Measurements from ENCODE around the gene GRIK4. TPM values are rescaled to one million over a fixed set of nuclear protein-coding genes. Genes with fewer than 3 reads are reported as not detected.

Gene GRIK4
- total RNA-seq, 3 donors from 2014 or later = 0.05 to 0.30 (median 0.11) TPM

DNA sequence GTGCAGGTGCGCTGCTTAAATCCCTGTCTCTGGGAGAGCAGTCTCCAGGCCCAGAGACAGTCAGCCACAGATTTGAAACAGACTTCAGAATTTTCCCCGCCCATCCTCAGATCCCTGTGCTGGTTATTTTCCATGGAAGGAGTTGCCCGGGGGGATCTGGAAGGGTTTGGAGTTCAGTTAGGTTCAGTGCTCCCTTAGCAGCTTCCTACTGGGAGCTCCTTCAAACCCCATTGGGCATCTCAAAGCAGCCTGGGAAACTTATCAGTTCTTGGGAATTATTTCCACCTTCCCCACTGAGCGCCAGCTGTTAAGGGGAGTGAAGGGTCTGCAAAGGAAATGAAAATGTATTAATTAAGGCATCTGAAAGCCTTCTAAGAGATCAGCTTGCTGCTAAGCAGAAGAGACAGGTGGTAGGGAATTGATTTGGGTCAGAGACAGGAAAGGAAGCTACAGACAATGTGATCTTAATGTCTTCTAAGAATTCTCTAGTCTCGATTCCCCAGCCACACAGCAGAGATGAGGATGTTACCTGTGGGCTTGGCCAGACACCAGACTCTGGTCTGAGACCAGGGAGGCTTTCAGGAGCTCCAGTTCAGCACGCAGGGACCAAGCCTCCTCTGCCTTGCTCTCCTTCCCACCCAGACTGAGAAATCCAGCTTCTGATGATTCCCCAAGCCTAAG lies 406.2 kb downstream of the GRIK4 start:
- no peaks in the 10 kb centered on the region for H3K36me3 Mint-ChIP-seq (ENCODE audit: insufficient read depth)
- peaks cover 1% of the 10 kb centered on the region for H3K27me3 Mint-ChIP-seq (ENCODE audit: low read depth)

GRCh38 chr11:120918257-120918656 lies 406.7 kb downstream of the GRIK4 start:
- no peak overlapping the region for H3K4me3 Mint-ChIP-seq
- H3K4me1 Mint-ChIP-seq (ENCODE audit: low read depth) = no peaks in the 10 kb centered on the region
- no peak for ATAC-seq

More for the DNA sequence above, 406.2 kb downstream of the GRIK4 start:
- no peaks in the 10 kb centered on the region for H3K9me3 Mint-ChIP-seq
- no peaks in the 10 kb centered on the region for H3K4me1 Mint-ChIP-seq (ENCODE audit: low read depth)
- ATAC-seq = no peak
- no peak overlapping the region for H3K4me3 Mint-ChIP-seq
- no peak for DNase-seq

DNA sequence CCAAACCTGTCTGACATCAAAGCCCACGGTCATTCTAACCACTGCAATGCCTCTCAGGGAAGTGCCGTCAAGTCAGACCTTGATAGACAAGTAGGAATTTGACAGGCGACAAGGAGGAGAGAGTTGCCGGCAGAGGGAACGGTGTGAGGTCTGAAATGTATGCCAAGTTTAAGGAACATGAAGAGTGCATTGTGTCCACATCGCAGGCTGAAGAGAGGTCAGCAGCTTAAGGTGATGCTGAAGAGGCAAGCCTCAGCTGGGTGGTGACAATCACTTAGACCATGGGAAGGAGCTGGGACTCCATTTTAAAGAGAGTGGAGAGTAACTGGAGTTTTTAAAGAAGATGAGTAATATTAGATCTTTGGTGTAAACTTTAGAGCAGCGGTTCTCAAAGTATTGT lies 407.5 kb downstream of the GRIK4 start:
- DNase-seq = no peak
- H3K27me3 Mint-ChIP-seq (ENCODE audit: low read depth) = peaks cover 1% of the 10 kb centered on the region
- ATAC-seq = no peak
- no peak overlapping the region for H3K4me3 Mint-ChIP-seq
- H3K9me3 Mint-ChIP-seq = no peaks in the 10 kb centered on the region
- no peaks in the 10 kb centered on the region for H3K4me1 Mint-ChIP-seq (ENCODE audit: low read depth)
- no peaks in the 10 kb centered on the region for H3K36me3 Mint-ChIP-seq (ENCODE audit: insufficient read depth)

More at GRCh38 chr11:120918257-120918656, 406.7 kb downstream of the GRIK4 start:
- DNase-seq = no peak
- no peaks in the 10 kb centered on the region for H3K36me3 Mint-ChIP-seq (ENCODE audit: insufficient read depth)
- H3K9me3 Mint-ChIP-seq = no peaks in the 10 kb centered on the region
- H3K27me3 Mint-ChIP-seq (ENCODE audit: low read depth) = peaks cover 1% of the 10 kb centered on the region

- Mint-ChIP-seq H3K9me3 (no peaks in the 10 kb centered on the region), H3K27me3 (ENCODE audit: low read depth) (peaks cover 1% of the 10 kb centered on the region)
Observed at GRCh38 chr11:120919566-120919965, 408.0 kb downstream of the GRIK4 start.

DNA sequence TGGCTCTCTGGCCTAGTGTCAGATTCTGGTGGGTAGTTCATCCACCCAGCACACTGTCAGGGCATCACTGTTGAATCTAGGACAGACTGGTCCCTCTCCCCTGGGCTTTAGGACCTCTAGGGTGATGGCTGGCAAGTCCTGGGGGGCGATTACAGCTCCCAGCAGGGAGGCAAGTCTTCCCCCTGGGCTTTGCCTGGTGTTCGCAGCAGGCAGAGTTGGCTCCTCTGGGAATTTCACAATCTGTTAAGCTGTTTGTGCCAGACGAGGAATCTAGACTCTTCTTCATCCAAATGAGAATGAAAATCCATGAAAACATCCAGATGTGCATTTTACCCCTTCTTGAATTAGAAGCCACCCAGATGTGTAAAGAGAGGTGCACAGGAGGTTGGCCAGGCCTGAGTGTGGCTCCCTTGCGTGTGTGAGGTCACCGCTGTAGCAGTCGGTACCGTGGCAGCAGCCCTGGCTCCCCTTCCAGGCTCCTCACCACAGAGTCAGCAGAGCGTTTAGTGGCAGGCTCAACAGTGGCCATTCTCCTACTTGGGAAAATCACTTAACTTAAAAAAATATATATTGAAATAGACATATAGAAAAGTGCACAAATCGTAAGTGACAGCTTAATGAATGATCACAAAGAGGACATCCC lies 412.4 kb downstream of the GRIK4 start:
- H3K4me1 Mint-ChIP-seq (ENCODE audit: low read depth) = no peaks in the 10 kb centered on the region
- no peaks in the 10 kb centered on the region for H3K36me3 Mint-ChIP-seq (ENCODE audit: insufficient read depth)
- no peaks in the 10 kb centered on the region for H3K9me3 Mint-ChIP-seq
- H3K4me3 Mint-ChIP-seq = no peak overlapping the region
- ATAC-seq (no peak), DNase-seq (no peak)
- no peaks in the 10 kb centered on the region for H3K27me3 Mint-ChIP-seq (ENCODE audit: low read depth)

More at GRCh38 chr11:120919566-120919965, 408.0 kb downstream of the GRIK4 start:
- Mint-ChIP-seq H3K4me3 (no peak overlapping the region), H3K4me1 (ENCODE audit: low read depth) (no peaks in the 10 kb centered on the region), H3K36me3 (ENCODE audit: insufficient read depth) (no peaks in the 10 kb centered on the region)
- ATAC-seq (no peak), DNase-seq (no peak)

- Mint-ChIP-seq H3K9me3 (no peaks in the 10 kb centered on the region), H3K4me3 (no peak overlapping the region), H3K27me3 (ENCODE audit: low read depth) (peaks cover 3% of the 10 kb centered on the region), H3K4me1 (ENCODE audit: low read depth) (no peaks in the 10 kb centered on the region), H3K36me3 (ENCODE audit: insufficient read depth) (no peaks in the 10 kb centered on the region)
- ATAC-seq = no peak
- DNase-seq = no peak
Observed at GRCh38 chr11:120925944-120926343, 414.4 kb downstream of the GRIK4 start.

DNA sequence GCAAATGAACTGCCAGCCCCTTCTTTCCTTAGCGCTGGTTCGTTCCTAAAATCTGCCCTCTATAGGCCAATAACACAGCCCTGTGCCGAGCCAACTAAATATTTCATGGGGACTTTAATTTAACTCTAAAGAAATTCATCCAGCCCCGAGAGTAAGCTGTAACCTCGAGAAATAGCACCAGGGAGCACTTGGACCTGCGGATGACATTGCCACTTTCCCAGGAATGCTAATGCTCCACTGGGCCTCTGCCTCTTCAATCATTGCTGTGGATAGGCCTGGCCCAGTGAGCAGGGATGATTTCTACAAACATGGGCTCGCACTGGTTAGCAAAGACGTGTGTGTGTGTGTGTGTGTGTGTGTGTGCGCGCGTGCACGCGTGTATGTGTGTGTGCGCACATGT lies 417.1 kb downstream of the GRIK4 start:
- Mint-ChIP-seq H3K4me1 (ENCODE audit: low read depth) (no peaks in the 10 kb centered on the region), H3K36me3 (ENCODE audit: insufficient read depth) (no peaks in the 10 kb centered on the region), H3K9me3 (no peaks in the 10 kb centered on the region), H3K4me3 (no peak overlapping the region), H3K27me3 (ENCODE audit: low read depth) (peaks cover 3% of the 10 kb centered on the region)
- no peak for ATAC-seq
- DNase-seq = no peak

DNA sequence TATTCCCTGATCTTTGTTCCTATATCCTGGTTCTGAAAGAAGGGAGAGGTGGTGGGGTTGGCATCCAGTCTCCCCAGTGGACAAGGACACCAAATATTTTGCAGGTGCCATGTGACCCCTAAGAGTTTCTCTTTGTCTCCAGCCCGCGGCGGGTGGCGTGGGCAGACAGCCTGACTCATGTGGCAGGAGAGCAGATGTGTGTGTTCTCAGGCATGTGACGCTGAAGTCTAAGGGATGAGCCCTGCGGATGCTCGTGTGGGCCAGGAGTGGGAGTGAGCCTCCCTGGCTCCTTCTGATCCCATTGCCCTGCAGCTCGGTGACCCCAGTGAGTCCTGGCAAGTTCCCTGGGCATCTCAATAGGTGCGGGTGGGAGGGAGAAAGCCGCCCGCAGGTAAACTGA lies 417.5 kb downstream of the GRIK4 start:
- no peak overlapping the region for H3K4me3 Mint-ChIP-seq
- H3K36me3 Mint-ChIP-seq (ENCODE audit: insufficient read depth) = no peaks in the 10 kb centered on the region
- no peaks in the 10 kb centered on the region for H3K9me3 Mint-ChIP-seq
- ATAC-seq = no peak
- DNase-seq = no peak
- peaks cover 3% of the 10 kb centered on the region for H3K27me3 Mint-ChIP-seq (ENCODE audit: low read depth)
- H3K4me1 Mint-ChIP-seq (ENCODE audit: low read depth) = no peaks in the 10 kb centered on the region

- no peaks in the 10 kb centered on the region for H3K36me3 Mint-ChIP-seq (ENCODE audit: insufficient read depth)
- H3K4me3 Mint-ChIP-seq = no peak overlapping the region
- DNase-seq (peak; percentile 11), ATAC-seq (peak; percentile 63 to 65)
- peaks cover 3% of the 10 kb centered on the region for H3K27me3 Mint-ChIP-seq (ENCODE audit: low read depth)
- H3K9me3 Mint-ChIP-seq = no peaks in the 10 kb centered on the region
- no peaks in the 10 kb centered on the region for H3K4me1 Mint-ChIP-seq (ENCODE audit: low read depth)
Observed at GRCh38 chr11:120929664-120930154, 418.2 kb downstream of the GRIK4 start.

- Mint-ChIP-seq H3K9me3 (no peaks in the 10 kb centered on the region), H3K27me3 (ENCODE audit: low read depth) (peaks cover 3% of the 10 kb centered on the region), H3K4me3 (no peak overlapping the region), H3K4me1 (ENCODE audit: low read depth) (no peaks in the 10 kb centered on the region), H3K36me3 (ENCODE audit: insufficient read depth) (no peaks in the 10 kb centered on the region)
- DNase-seq = no peak
- no peak for ATAC-seq
Observed at GRCh38 chr11:120931057-120931779, 419.7 kb downstream of the GRIK4 start.

DNA sequence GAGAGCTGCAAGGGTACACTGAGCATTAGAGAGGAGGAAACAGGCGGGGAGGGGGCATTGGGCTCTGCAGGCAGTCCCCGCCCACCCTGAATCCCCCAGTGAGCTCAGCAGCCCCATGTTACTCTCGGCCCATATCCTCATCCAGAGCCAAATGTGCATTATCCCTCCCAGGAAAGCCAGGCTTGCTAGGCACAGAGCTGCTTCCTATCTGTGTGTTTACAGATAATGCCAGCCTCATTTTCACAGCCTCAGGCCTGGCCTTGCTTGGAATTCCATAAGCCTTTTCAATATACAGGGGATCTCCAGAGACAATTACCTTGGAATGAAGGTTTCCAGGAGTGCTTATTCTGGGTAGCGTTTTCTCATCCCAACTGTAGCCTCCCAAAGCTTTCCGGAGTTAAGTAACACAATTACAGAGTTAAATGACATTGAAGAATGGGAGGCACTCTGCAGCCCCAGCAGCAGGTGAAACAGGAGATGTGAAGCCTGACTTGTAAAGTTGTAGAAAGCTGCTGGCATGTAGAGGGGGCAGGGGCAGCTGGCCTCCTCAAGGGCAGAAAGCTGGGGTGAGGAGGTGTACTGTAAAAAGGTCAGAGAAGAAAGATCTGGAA lies 420.9 kb downstream of the GRIK4 start:
- ATAC-seq (no peak), DNase-seq (no peak)
- Mint-ChIP-seq H3K4me1 (ENCODE audit: low read depth) (no peaks in the 10 kb centered on the region), H3K4me3 (no peak overlapping the region), H3K27me3 (ENCODE audit: low read depth) (peaks cover 3% of the 10 kb centered on the region), H3K36me3 (ENCODE audit: insufficient read depth) (no peaks in the 10 kb centered on the region), H3K9me3 (no peaks in the 10 kb centered on the region)

- Mint-ChIP-seq H3K9me3 (no peaks in the 10 kb centered on the region), H3K36me3 (ENCODE audit: insufficient read depth) (no peaks in the 10 kb centered on the region), H3K4me3 (no peak overlapping the region), H3K27me3 (ENCODE audit: low read depth) (peaks cover 16% of the 10 kb centered on the region), H3K4me1 (ENCODE audit: low read depth) (no peaks in the 10 kb centered on the region)
- DNase-seq (no peak), ATAC-seq (no peak)
Observed at GRCh38 chr11:120936356-120936755, 424.8 kb downstream of the GRIK4 start.

DNA sequence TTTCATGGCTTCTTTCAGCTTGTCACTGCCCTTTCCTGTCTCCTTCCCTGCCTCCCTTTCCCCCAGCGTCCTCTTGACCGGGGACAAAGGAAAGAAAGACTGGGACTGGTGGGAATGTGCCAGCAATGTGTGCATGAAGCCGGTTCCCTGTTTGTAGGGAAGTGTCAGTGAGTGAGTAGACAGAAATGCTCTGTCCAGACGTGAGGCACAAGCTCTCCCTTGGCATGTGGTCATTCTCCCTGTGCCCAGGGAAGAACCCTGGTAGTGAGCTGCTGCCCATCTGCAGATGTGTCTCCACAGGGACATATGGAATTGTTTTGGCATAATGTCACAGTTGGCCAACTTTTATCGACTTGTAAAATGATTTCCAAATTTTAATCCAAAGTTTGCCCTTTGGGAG lies 426.0 kb downstream of the GRIK4 start:
- no peak overlapping the region for H3K4me3 Mint-ChIP-seq
- H3K9me3 Mint-ChIP-seq = no peaks in the 10 kb centered on the region
- DNase-seq (no peak), ATAC-seq (no peak)
- H3K27me3 Mint-ChIP-seq (ENCODE audit: low read depth) = peaks cover 20% of the 10 kb centered on the region
- no peaks in the 10 kb centered on the region for H3K4me1 Mint-ChIP-seq (ENCODE audit: low read depth)
- no peaks in the 10 kb centered on the region for H3K36me3 Mint-ChIP-seq (ENCODE audit: insufficient read depth)

DNA sequence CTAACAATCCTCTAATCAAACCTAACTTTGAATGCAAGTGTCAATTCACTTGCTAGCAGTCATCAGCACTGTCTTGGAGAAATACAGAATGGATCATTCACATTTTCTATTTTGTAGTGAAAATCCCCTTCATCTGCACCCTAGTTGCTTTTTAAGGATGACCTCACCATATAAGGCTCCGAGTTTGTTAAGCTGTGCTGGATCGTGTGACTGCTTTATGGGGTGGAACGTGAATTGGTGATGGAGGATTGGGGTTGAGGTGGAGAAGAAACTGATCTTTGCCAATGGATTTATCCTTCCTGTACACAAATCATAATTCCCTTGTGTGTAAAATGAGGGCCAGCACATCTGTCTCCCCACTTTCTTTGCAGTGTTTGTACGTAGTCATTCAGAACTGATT lies 426.7 kb downstream of the GRIK4 start:
- no peaks in the 10 kb centered on the region for H3K36me3 Mint-ChIP-seq (ENCODE audit: insufficient read depth)
- DNase-seq (no peak), ATAC-seq (no peak)
- no peak overlapping the region for H3K4me3 Mint-ChIP-seq
- H3K27me3 Mint-ChIP-seq (ENCODE audit: low read depth) = peaks cover 20% of the 10 kb centered on the region
- no peaks in the 10 kb centered on the region for H3K4me1 Mint-ChIP-seq (ENCODE audit: low read depth)
- no peaks in the 10 kb centered on the region for H3K9me3 Mint-ChIP-seq
